HCT116 (cell line): ENCODE data around the gene PRDM1. TPM values are rescaled to one million over a fixed set of nuclear protein-coding genes. Genes with fewer than 3 reads are reported as not detected.
A peak's percentile ranks its signal among the peaks of the same experiment; 100 is the strongest.

Experiments
- ATAC-seq: fragments of 200-7000 bp; cut with Tn5 transposase; 2 replicates; pipeline ENCODE4 v1.9.1; 2020; ENCODE audit warnings: mild to moderate bottlenecking, moderate library complexity
- BruUV-seq: library from RNA; stranded (reverse); fragments of 400-500 nt; replicated peaks from 2 replicates; lab custom pipeline; 2021; lab: Mats Ljungman, UMichigan
- CTCF ChIA-PET: fragments of 300-600 bp; sonication (Branson Sonifier 250); formaldehyde crosslinking; loops from one replicate; lab custom pipeline; 2021; ENCODE audit warnings: antibody characterized with exemption; lab: Charles Lee
- POLR2A ChIA-PET: fragments of 300-600, 350-600 bp; sonication (Branson Sonifier 250); formaldehyde crosslinking; loops from one replicate; lab custom pipeline; 2021; ENCODE audit warnings: antibody characterized with exemption; lab: Charles Lee
- RAD21 ChIA-PET, 2 experiments: fragments of 300-600 bp; sonication (Branson Sonifier 250); formaldehyde crosslinking; loops; one replicate each; lab custom pipeline; 2023; ENCODE audit warnings: low total read pairs in 2 of 2; ENCODE audit not compliant: uncharacterized antibody in 2 of 2, unreplicated experiment in 2 of 2, low non-redundant PET in 1 of 2; lab: Charles Lee
- DNase-seq: peaks from one replicate; pipeline ENCODE4 v3.0.0-alpha.2; 2010; ENCODE audit warnings: low read depth, low spot score
- H2AFZ ChIP-seq: fragments of 200-600 bp; shearing (Covaris generic), sonication (generic); 2 replicates; pipeline ENCODE4 v1.6.1; 2017; ENCODE audit warnings: low read depth, mixed run types, mixed read lengths, antibody characterized with exemption, low read length; ENCODE audit not compliant: poor library complexity, severe bottlenecking
- H3K27ac ChIP-seq: 2 replicates; pipeline ENCODE4 v1.5.1; 2012; ENCODE audit warnings: low read depth, low read length
- H3K27me3 ChIP-seq: fragments of 200-600 bp; sonication (generic); 2 replicates; pipeline ENCODE4 v1.6.1; 2016; ENCODE audit warnings: mixed run types, low read length, mixed read lengths; ENCODE audit not compliant: insufficient read depth
- H3K36me3 ChIP-seq, 2 experiments: fragments of 200-500 bp in 1 of 2; fragments of 200-600 bp in 1 of 2; sonication (Bioruptor generic) in 1 of 2; sonication (generic) in 1 of 2; 2 replicates each; pipeline versions ENCODE4 v1.5.1 to v1.6.1; 2014 to 2016; ENCODE audit warnings: low read length in 2 of 2, inconsistent platforms in 1 of 2, mixed read lengths in 1 of 2, mixed run types in 1 of 2; ENCODE audit not compliant: insufficient read depth in 2 of 2, control insufficient read depth in 1 of 2
- H3K4me1 ChIP-seq, 2 experiments: fragments of 200-600 bp in 1 of 2; sonication (generic) in 1 of 2; 2 replicates each; pipeline versions ENCODE4 v1.5.1 to v1.6.1; 2012 to 2017; ENCODE audit warnings: low read length in 2 of 2, inconsistent platforms in 1 of 2, mild to moderate bottlenecking in 1 of 2, mixed read lengths in 1 of 2, mixed run types in 1 of 2, moderate library complexity in 1 of 2; ENCODE audit not compliant: insufficient read depth in 2 of 2, control insufficient read depth in 1 of 2
- H3K4me2 ChIP-seq: fragments of 200-600 bp; sonication (generic); 2 replicates; pipeline ENCODE4 v1.6.1; 2017; ENCODE audit warnings: mixed run types, low read length, mixed read lengths
- H3K4me3 ChIP-seq, 2 experiments: fragments of 200-600 bp in 1 of 2; sonication (generic) in 1 of 2; replicated peaks in 1 of 2; 2 replicates each; pipeline ENCODE4 v1.5.1; 2011 to 2016; ENCODE audit warnings: low read length in 2 of 2, control low read depth in 1 of 2, low read depth in 1 of 2, mild to moderate bottlenecking in 1 of 2, mixed read lengths in 1 of 2, mixed run types in 1 of 2
- H3K79me2 ChIP-seq: fragments of 200-600 bp; sonication (generic); 2 replicates; pipeline ENCODE4 v1.6.1; 2017; ENCODE audit warnings: mild to moderate bottlenecking, mixed run types, low read length, moderate library complexity, mixed read lengths; ENCODE audit not compliant: insufficient read depth
- H3K9ac ChIP-seq: fragments of 200-600 bp; sonication (generic); 2 replicates; pipeline ENCODE4 v1.6.1; 2016; ENCODE audit warnings: low read length, mixed read lengths
- H3K9me2 ChIP-seq: fragments of 200-600 bp; sonication (generic), shearing (Covaris generic); 2 replicates; pipeline ENCODE4 v1.6.1; 2017; ENCODE audit warnings: mixed run types, mild to moderate bottlenecking, moderate library complexity; ENCODE audit not compliant: insufficient read depth
- H3K9me3 ChIP-seq, 2 experiments: fragments of 200-500 bp in 1 of 2; fragments of 200-600 bp in 1 of 2; sonication (Bioruptor generic) in 1 of 2; sonication (generic) in 1 of 2; 2 replicates each; pipeline ENCODE4 v1.6.1; 2014 to 2017; ENCODE audit warnings: low read length in 2 of 2, mixed read lengths in 2 of 2, inconsistent platforms in 1 of 2, low read depth in 1 of 2, mild to moderate bottlenecking in 1 of 2, mixed run types in 1 of 2, moderate library complexity in 1 of 2; ENCODE audit not compliant: control insufficient read depth in 1 of 2, insufficient read depth in 1 of 2
- H4K20me1 ChIP-seq: fragments of 200-600 bp; sonication (generic), shearing (Covaris generic); 2 replicates; pipeline ENCODE4 v1.6.1; 2017; ENCODE audit warnings: mixed run types, mild to moderate bottlenecking, moderate library complexity; ENCODE audit not compliant: insufficient read depth
- ATF3 ChIP-seq: IDR thresholded peaks from 2 replicates; pipeline ENCODE4 v1.6.1; 2012
- CEBPB ChIP-seq: IDR thresholded peaks from 2 replicates; pipeline ENCODE4 v1.6.1; 2012; ENCODE audit warnings: low read depth
- ELF1 ChIP-seq: IDR thresholded peaks from 2 replicates; pipeline ENCODE4 v1.6.1; 2012; ENCODE audit warnings: low read depth, borderline replicate concordance
- EZH2 ChIP-seq: fragments of 200-600 bp; sonication (generic); IDR thresholded peaks from 2 replicates; pipeline ENCODE4 v1.6.1; 2017; ENCODE audit warnings: antibody characterized with exemption, mixed run types
- FOSL1 ChIP-seq: IDR thresholded peaks from 2 replicates; pipeline ENCODE4 v1.6.1; 2012; ENCODE audit warnings: low read depth
- MAX ChIP-seq: IDR thresholded peaks from 2 replicates; pipeline ENCODE4 v1.6.1; 2012
- POLR2A ChIP-seq: IDR thresholded peaks from 2 replicates; pipeline ENCODE4 v1.7.0; 2011; ENCODE audit warnings: borderline replicate concordance; ENCODE audit not compliant: insufficient read depth, insufficient read length; ENCODE audit errors: extremely low read depth
- POLR2AphosphoS5 ChIP-seq: IDR thresholded peaks from 2 replicates; pipeline ENCODE4 v1.6.1; 2011; ENCODE audit warnings: mild to moderate bottlenecking, low read depth, low read length, moderate library complexity
- SIN3A ChIP-seq: IDR thresholded peaks from 2 replicates; pipeline ENCODE4 v1.6.1; 2012; ENCODE audit warnings: low read depth
- SP1 ChIP-seq: IDR thresholded peaks from 2 replicates; pipeline ENCODE4 v1.6.1; 2012; ENCODE audit warnings: low read depth
- TCF7L2 ChIP-seq: IDR thresholded peaks from 2 replicates; pipeline ENCODE4 v1.7.0; 2011; ENCODE audit warnings: borderline replicate concordance, inconsistent platforms; ENCODE audit not compliant: insufficient read depth, insufficient read length; ENCODE audit errors: extremely low read depth
- YY1 ChIP-seq: IDR thresholded peaks from 2 replicates; pipeline ENCODE4 v1.6.1; 2011; ENCODE audit warnings: low read length, low read depth, moderate library complexity, mild to moderate bottlenecking; ENCODE audit not compliant: insufficient replicate concordance; ENCODE audit errors: extremely low read depth
- ZFX ChIP-seq: fragments of 450-650 bp; IDR thresholded peaks from 2 replicates; pipeline ENCODE4 v1.6.1; 2017
- ZNF274 ChIP-seq: fragments of 200-500 bp; sonication (Bioruptor generic); IDR thresholded peaks from 2 replicates; pipeline ENCODE4 v1.6.1; 2014; ENCODE audit warnings: mild to moderate bottlenecking, low read depth, low read length, inconsistent platforms
- intact Hi-C: fragments of 100-400 bp; cut with micrococcal nuclease; formaldehyde crosslinking; loops from 2 replicates; pipeline ENCODE4 v1.10.0; 2022
- total RNA-seq: library from RNA; stranded (reverse); gene quantifications from one replicate; pipeline ENCODE4 v1.2.1, GENCODE V29; 2021; ENCODE audit not compliant: unreplicated experiment

PRDM1 gene
- total RNA-seq, 1 experiment from 2014 or later, result 3.4 TPM

- ATAC-seq, result no peak
- CTCF ChIA-PET, result no interaction called here
- POLR2A ChIA-PET, result no interaction called here
Observed at GRCh38 chr6:106117579-106117978, 31.4 kb downstream of the PRDM1 start.

GRCh38 chr6:106118835-106119431, 32.8 kb downstream of the PRDM1 start:
- no peak for TF ChIP-seq TCF7L2
- TF ChIP-seq ZFX, result no peak
- no peak for TF ChIP-seq SP1
- no peak for TF ChIP-seq POLR2AphosphoS5
- TF ChIP-seq ZNF274, result no peak
- no peak for TF ChIP-seq CEBPB
- Histone ChIP-seq H3K27me3 (no peaks in the 10 kb centered on the region), H3K9me3 (no peaks in the 10 kb centered on the region), H3K4me2 (peak overlapping the region; percentile 14), H3K9ac (no peak overlapping the region), H3K36me3 (no peaks in the 10 kb centered on the region), H2AFZ (peak overlapping the region; percentile 42), H3K27ac (no peak overlapping the region), H3K79me2 (no peaks in the 10 kb centered on the region), H3K4me3 (no peak overlapping the region), H4K20me1 (no peaks in the 10 kb centered on the region), H3K4me1 (peaks cover 0 to 14% of the 10 kb centered on the region in 2 experiments; a peak in 2 of 4 replicates), H3K9me2 (no peaks in the 10 kb centered on the region)
- ChIA-PET POLR2A (no interaction called here), RAD21 (no interaction called here), CTCF (no interaction called here)
- no TSS peak for BruUV-seq
- ATAC-seq (no peak), DNase-seq (no peak)
- intact Hi-C loops, result no loop called here

More at GRCh38 chr6:106117579-106117978, 31.4 kb downstream of the PRDM1 start:
- RAD21 ChIA-PET, result no interaction called here
- no peaks in the 10 kb centered on the region for H3K36me3 ChIP-seq
- no peak overlapping the region for H3K9ac ChIP-seq
- DNase-seq, result no peak
- intact Hi-C loops, result no loop called here
- TF ChIP-seq YY1 (no peak), CEBPB (no peak), ZNF274 (no peak), POLR2A (no peak), FOSL1 (no peak), SIN3A (no peak), MAX (no peak), ZFX (no peak), EZH2 (no peak), SP1 (no peak), ATF3 (no peak), ELF1 (no peak)
- H3K4me3 ChIP-seq, result no peak overlapping the region
- no peaks in the 10 kb centered on the region for H3K9me3 ChIP-seq
- H3K4me2 ChIP-seq, result no peak overlapping the region
- H3K9me2 ChIP-seq, result no peaks in the 10 kb centered on the region
- no TSS peak for BruUV-seq
- H2AFZ ChIP-seq, result no peak overlapping the region
- no peaks in the 10 kb centered on the region for H4K20me1 ChIP-seq
- no peak overlapping the region for H3K27ac ChIP-seq
- no peaks in the 10 kb centered on the region for H3K79me2 ChIP-seq
- peaks cover 0 to 14% of the 10 kb centered on the region in 2 experiments; a peak in 2 of 4 replicates for H3K4me1 ChIP-seq
- no peaks in the 10 kb centered on the region for H3K27me3 ChIP-seq
